Measurements from ENCODE around the gene TNPO1.

Gene TNPO1

GRCh38 chr5:72956324-72957140 lies 140.1 kb downstream of the TNPO1 start:
- peak overlapping the region; percentile 83 for H3K27ac ChIP-seq
- no peak for TF ChIP-seq CTCF (IDR thresholded peaks at IDR 0.05)
- TF ChIP-seq ZFX (IDR thresholded peaks at IDR 0.05; ENCODE audit: borderline replicate concordance): no peak

- H3K27ac ChIP-seq: peak overlapping the region; percentile 83
- TF ChIP-seq ZFX (IDR thresholded peaks at IDR 0.05; ENCODE audit: borderline replicate concordance): no peak
- no peak for TF ChIP-seq CTCF (IDR thresholded peaks at IDR 0.05)
These were observed 140.9 kb downstream of the TNPO1 start for GRCh38 chr5:72957337-72957736.

DNA sequence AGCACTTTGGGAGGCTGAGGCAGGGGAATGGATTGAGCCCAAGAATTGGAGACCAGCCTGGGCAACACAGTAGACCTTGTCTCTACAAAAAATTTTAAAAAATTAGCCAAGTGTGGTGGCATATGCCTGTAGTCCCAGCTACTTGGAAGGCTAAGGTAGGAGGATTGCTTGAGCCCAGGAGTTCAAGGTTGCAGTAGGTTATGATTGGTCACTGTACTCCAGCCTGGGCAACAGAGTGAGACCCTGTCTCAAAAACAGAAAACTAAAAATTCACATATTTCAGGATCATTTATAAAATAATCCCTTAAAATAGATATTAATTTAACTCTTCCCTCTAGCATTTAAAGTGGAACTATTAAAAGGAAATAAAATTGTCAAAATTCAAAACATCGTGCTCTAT lies 142.8 kb downstream of the TNPO1 start:
- TF ChIP-seq CTCF (IDR thresholded peaks at IDR 0.05) (no peak), ZFX (IDR thresholded peaks at IDR 0.05; ENCODE audit: borderline replicate concordance) (no peak)
- H3K27ac ChIP-seq: no peak overlapping the region

Measured in 22Rv1 (cell line).